ENCODE results near the gene CASK. TPM values are rescaled to one million over a fixed set of nuclear protein-coding genes. Genes with fewer than 3 reads are reported as not detected.

CASK gene
- polyA plus RNA-seq, 1 donor from 2014 or later, result 58.3 TPM

GRCh38 chrX:41603596-41603995 lies 319.8 kb downstream of the CASK start:
- no peak overlapping the region for H3K27ac ChIP-seq (ENCODE audit: low read length)
- TF ChIP-seq TAF1 (IDR thresholded peaks at IDR 0.05; ENCODE audit: low read depth), result no peak

GRCh38 chrX:41602816-41603345 lies 320.5 kb downstream of the CASK start:
- no peak overlapping the region for H3K4me2 ChIP-seq (ENCODE audit: low read length)
- H4K20me1 ChIP-seq (ENCODE audit: insufficient read depth), result no peaks in the 10 kb centered on the region
- H3K27ac ChIP-seq (ENCODE audit: low read length), result no peak overlapping the region
- no peak overlapping the region for H3K4me3 ChIP-seq (ENCODE audit: low read length)
- no peaks in the 10 kb centered on the region for H3K36me3 ChIP-seq (ENCODE audit: insufficient read depth, low read length)
- TF ChIP-seq EP300 (conservative IDR thresholded peaks at IDR 0.05; ENCODE audit: poor library complexity, severe bottlenecking), result no peak
- no peak for TF ChIP-seq MXI1 (conservative IDR thresholded peaks at IDR 0.05; ENCODE audit: poor library complexity, severe bottlenecking)
- TF ChIP-seq TAF1 (IDR thresholded peaks at IDR 0.05; ENCODE audit: low read depth), result no peak
- no peak for TF ChIP-seq SMC3 (conservative IDR thresholded peaks at IDR 0.05; ENCODE audit: poor library complexity)
- no peak for TF ChIP-seq EZH2 (IDR thresholded peaks at IDR 0.05; ENCODE audit: borderline replicate concordance, insufficient read depth, low read length, poor library complexity, severe bottlenecking)
- no peak for TF ChIP-seq RAD21 (conservative IDR thresholded peaks at IDR 0.05)
- no peak for TF ChIP-seq REST (IDR thresholded peaks at IDR 0.05; ENCODE audit: borderline replicate concordance)
- TF ChIP-seq POLR2AphosphoS5 (IDR thresholded peaks at IDR 0.05), result no peak
- no peak for TF ChIP-seq CTCF (IDR thresholded peaks at IDR 0.05; ENCODE audit: poor library complexity, severe bottlenecking)
- no peaks in the 10 kb centered on the region for H3K9me3 ChIP-seq (ENCODE audit: low read length)
- H3K9ac ChIP-seq (ENCODE audit: low read length), result no peak overlapping the region
- H3K79me2 ChIP-seq (replicated peaks; ENCODE audit: insufficient read depth, low read length), result no peaks in the 10 kb centered on the region
- no peaks in the 10 kb centered on the region for H3K27me3 ChIP-seq (ENCODE audit: insufficient read depth, low read depth, low read length)
- H3F3A ChIP-seq (ENCODE audit: insufficient read depth, low read length, poor library complexity, severe bottlenecking), result no peaks in the 10 kb centered on the region
- no peak overlapping the region for H2AFZ ChIP-seq (ENCODE audit: low read depth, low read length)
- no peaks in the 10 kb centered on the region for H3K9me2 ChIP-seq (ENCODE audit: insufficient read depth, low read length)

More at GRCh38 chrX:41603596-41603995, 319.8 kb downstream of the CASK start:
- Histone ChIP-seq H3F3A (ENCODE audit: insufficient read depth, low read length, poor library complexity, severe bottlenecking) (no peaks in the 10 kb centered on the region), H3K36me3 (ENCODE audit: insufficient read depth, low read length) (no peaks in the 10 kb centered on the region), H3K4me3 (ENCODE audit: low read length) (no peak overlapping the region), H3K79me2 (replicated peaks; ENCODE audit: insufficient read depth, low read length) (no peaks in the 10 kb centered on the region), H3K9ac (ENCODE audit: low read length) (no peak overlapping the region), H3K9me2 (ENCODE audit: insufficient read depth, low read length) (no peaks in the 10 kb centered on the region), H3K9me3 (ENCODE audit: low read length) (no peaks in the 10 kb centered on the region), H2AFZ (ENCODE audit: low read depth, low read length) (no peak overlapping the region), H3K4me2 (ENCODE audit: low read length) (no peak overlapping the region), H3K27me3 (ENCODE audit: insufficient read depth, low read depth, low read length) (no peaks in the 10 kb centered on the region), H4K20me1 (ENCODE audit: insufficient read depth) (no peaks in the 10 kb centered on the region)

GRCh38 chrX:41600291-41600690 lies 323.1 kb downstream of the CASK start:
- TF ChIP-seq POLR2AphosphoS5 (IDR thresholded peaks at IDR 0.05) (no peak), CTCF (IDR thresholded peaks at IDR 0.05; ENCODE audit: poor library complexity, severe bottlenecking) (no peak), REST (IDR thresholded peaks at IDR 0.05; ENCODE audit: borderline replicate concordance) (no peak), RAD21 (conservative IDR thresholded peaks at IDR 0.05) (no peak), EZH2 (IDR thresholded peaks at IDR 0.05; ENCODE audit: borderline replicate concordance, insufficient read depth, low read length, poor library complexity, severe bottlenecking) (no peak), MXI1 (conservative IDR thresholded peaks at IDR 0.05; ENCODE audit: poor library complexity, severe bottlenecking) (no peak), EP300 (conservative IDR thresholded peaks at IDR 0.05; ENCODE audit: poor library complexity, severe bottlenecking) (no peak), SMC3 (conservative IDR thresholded peaks at IDR 0.05; ENCODE audit: poor library complexity) (no peak), TAF1 (IDR thresholded peaks at IDR 0.05; ENCODE audit: low read depth) (no peak)
- H3F3A ChIP-seq (ENCODE audit: insufficient read depth, low read length, poor library complexity, severe bottlenecking), result no peaks in the 10 kb centered on the region
- no peaks in the 10 kb centered on the region for H3K9me3 ChIP-seq (ENCODE audit: low read length)
- H3K27me3 ChIP-seq (ENCODE audit: insufficient read depth, low read depth, low read length), result no peaks in the 10 kb centered on the region
- H3K9ac ChIP-seq (ENCODE audit: low read length), result no peak overlapping the region
- H3K36me3 ChIP-seq (ENCODE audit: insufficient read depth, low read length), result no peaks in the 10 kb centered on the region
- no peaks in the 10 kb centered on the region for H3K9me2 ChIP-seq (ENCODE audit: insufficient read depth, low read length)
- no peaks in the 10 kb centered on the region for H4K20me1 ChIP-seq (ENCODE audit: insufficient read depth)
- H3K4me3 ChIP-seq (ENCODE audit: low read length), result no peak overlapping the region
- H3K27ac ChIP-seq (ENCODE audit: low read length), result no peak overlapping the region
- H3K79me2 ChIP-seq (replicated peaks; ENCODE audit: insufficient read depth, low read length), result no peaks in the 10 kb centered on the region
- no peak overlapping the region for H2AFZ ChIP-seq (ENCODE audit: low read depth, low read length)
- H3K4me2 ChIP-seq (ENCODE audit: low read length), result no peak overlapping the region
